HG03520 (cell line): ENCODE data around the gene MARCHF4.
A peak's percentile ranks its signal among the peaks of the same experiment; 100 is the strongest.

Experiments used
- ATAC-seq: cut with Tn5 transposase; IDR thresholded peaks from one replicate; pipeline ENCODE4 v1.9.1; 2021; ENCODE audit warnings: mild to moderate bottlenecking, moderate library complexity; ENCODE audit not compliant: unreplicated experiment

Gene MARCHF4

GRCh38 chr2:216371721-216372702, at the start of gene MARCHF4:
MARCHF4 (minus strand) TSS chr2:216372483; CDS start chr2:216370260, 2,223 bp downstream.
- ATAC-seq: no peak

GRCh38 chr2:216420367-216421101, 48.3 kb upstream of the MARCHF4 start:
- no peak for ATAC-seq

GRCh38 chr2:216418981-216419380, 46.7 kb upstream of the MARCHF4 start:
- no peak for ATAC-seq

- ATAC-seq: no peak
Observed at GRCh38 chr2:216416571-216417307, 44.5 kb upstream of the MARCHF4 start.

GRCh38 chr2:216415541-216415940, 43.3 kb upstream of the MARCHF4 start:
- no peak for ATAC-seq

- ATAC-seq: no peak
Observed at GRCh38 chr2:216414772-216415319, 42.6 kb upstream of the MARCHF4 start.

GRCh38 chr2:216413882-216414281, 41.6 kb upstream of the MARCHF4 start:
- no peak for ATAC-seq

GRCh38 chr2:216412022-216412999, 40.0 kb upstream of the MARCHF4 start, which contains the start of gene SMARCAL1:
SMARCAL1 (plus strand) TSS chr2:216412484; CDS start chr2:216414705, 2,221 bp downstream.
- peak; percentile 87 for ATAC-seq

- no peak for ATAC-seq
Observed at GRCh38 chr2:216410550-216410949, 38.3 kb upstream of the MARCHF4 start.

GRCh38 chr2:216408426-216409290, 36.4 kb upstream of the MARCHF4 start:
- ATAC-seq: no peak

GRCh38 chr2:216406826-216407225, 34.5 kb upstream of the MARCHF4 start:
- ATAC-seq: no peak

GRCh38 chr2:216405588-216405987, 33.3 kb upstream of the MARCHF4 start:
- ATAC-seq: no peak

GRCh38 chr2:216404010-216404618, 31.8 kb upstream of the MARCHF4 start:
- no peak for ATAC-seq

- no peak for ATAC-seq
Observed at GRCh38 chr2:216402751-216403150, 30.5 kb upstream of the MARCHF4 start.

- ATAC-seq: no peak
Observed at GRCh38 chr2:216399621-216400020, 27.3 kb upstream of the MARCHF4 start.

GRCh38 chr2:216394881-216395280, 22.6 kb upstream of the MARCHF4 start:
- no peak for ATAC-seq

GRCh38 chr2:216392945-216393840, 20.9 kb upstream of the MARCHF4 start:
- ATAC-seq: no peak
